Measurements from ENCODE around the gene CCPG1. TPM values are rescaled to one million over a fixed set of nuclear protein-coding genes. Genes with fewer than 3 reads are reported as not detected.

CCPG1 gene
- total and polyA plus RNA-seq, 8 donors, result 16.2 to 88.5 (median 68.0) TPM

GRCh38 chr15:55381595-55381994 lies 26.6 kb downstream of the CCPG1 start:
- Histone ChIP-seq H3K36me3 (peaks cover 0 to 43% (median 13%) of the 10 kb centered on the region in 3 donors), H3K27me3 (no peaks in the 10 kb centered on the region), H3K9me3 (no peaks in the 10 kb centered on the region), H3K4me3 (no peak overlapping the region), H3K4me1 (no peaks in the 10 kb centered on the region), H3K27ac (no peak overlapping the region)
- DNase-seq (no peak), ATAC-seq (no peak), FAIRE-seq (no peak)
- intact Hi-C loops (cut with DNase I), result no loop called here
- TF ChIP-seq, protein P1, sequence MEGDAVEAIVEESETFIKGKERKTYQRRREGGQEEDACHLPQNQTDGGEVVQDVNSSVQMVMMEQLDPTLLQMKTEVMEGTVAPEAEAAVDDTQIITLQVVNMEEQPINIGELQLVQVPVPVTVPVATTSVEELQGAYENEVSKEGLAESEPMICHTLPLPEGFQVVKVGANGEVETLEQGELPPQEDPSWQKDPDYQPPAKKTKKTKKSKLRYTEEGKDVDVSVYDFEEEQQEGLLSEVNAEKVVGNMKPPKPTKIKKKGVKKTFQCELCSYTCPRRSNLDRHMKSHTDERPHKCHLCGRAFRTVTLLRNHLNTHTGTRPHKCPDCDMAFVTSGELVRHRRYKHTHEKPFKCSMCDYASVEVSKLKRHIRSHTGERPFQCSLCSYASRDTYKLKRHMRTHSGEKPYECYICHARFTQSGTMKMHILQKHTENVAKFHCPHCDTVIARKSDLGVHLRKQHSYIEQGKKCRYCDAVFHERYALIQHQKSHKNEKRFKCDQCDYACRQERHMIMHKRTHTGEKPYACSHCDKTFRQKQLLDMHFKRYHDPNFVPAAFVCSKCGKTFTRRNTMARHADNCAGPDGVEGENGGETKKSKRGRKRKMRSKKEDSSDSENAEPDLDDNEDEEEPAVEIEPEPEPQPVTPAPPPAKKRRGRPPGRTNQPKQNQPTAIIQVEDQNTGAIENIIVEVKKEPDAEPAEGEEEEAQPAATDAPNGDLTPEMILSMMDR (IDR thresholded peaks at IDR 0.05), result no peak

GRCh38 chr15:55379095-55379494 lies 29.1 kb downstream of the CCPG1 start:
- H3K4me3 ChIP-seq, result no peak overlapping the region
- WGBS, 2 donors, result 89 to 94% methylated on average over 5 of the region's 5 CpGs
- ATAC-seq (no peak), FAIRE-seq (no peak), DNase-seq (no peak)
- H3K27me3 ChIP-seq, result no peaks in the 10 kb centered on the region
- TF ChIP-seq, protein P1 (IDR thresholded peaks at IDR 0.05), result no peak
- H3K36me3 ChIP-seq, result peaks cover 3 to 58% (median 7%) of the 10 kb centered on the region in 3 donors
- no peak overlapping the region for H3K27ac ChIP-seq
- no peaks in the 10 kb centered on the region for H3K9me3 ChIP-seq
- no peaks in the 10 kb centered on the region for H3K4me1 ChIP-seq
- intact Hi-C loops (cut with DNase I), result no loop called here

DNA sequence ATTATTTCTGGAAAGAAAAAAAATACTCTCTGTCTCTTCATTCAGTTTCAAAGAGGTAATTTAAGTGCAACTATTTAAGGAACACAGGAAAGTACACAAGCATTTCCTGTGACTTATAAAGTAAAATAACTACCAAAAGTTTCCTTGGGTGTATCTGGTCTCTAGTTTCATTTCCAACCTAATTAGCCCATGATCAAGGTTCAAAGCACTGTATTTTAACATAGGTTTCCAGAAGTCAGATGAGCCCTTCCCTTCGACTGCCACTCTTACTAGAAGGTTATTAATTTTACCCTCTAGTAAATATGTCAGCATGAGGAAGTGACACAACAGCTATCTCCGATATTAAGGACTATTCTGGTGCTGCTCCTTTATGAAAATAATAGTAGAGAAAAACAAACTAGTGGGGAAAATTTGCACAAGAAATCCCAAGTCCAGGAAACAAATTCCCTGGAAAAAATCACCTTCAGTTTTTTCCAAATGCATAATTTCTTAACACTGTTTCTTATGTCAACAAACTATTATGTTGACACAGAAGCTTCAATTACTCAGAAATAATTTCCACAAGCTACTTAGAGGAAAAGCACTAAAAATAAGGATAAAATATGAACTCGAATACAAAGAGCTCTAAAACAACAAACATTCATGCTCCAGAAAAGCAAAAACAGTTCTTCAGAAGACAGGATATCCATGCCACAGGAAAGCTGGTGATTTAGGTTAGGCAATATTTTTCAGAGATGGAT lies 35.3 kb downstream of the CCPG1 start:
- peaks cover 6 to 66% (median 10%) of the 10 kb centered on the region in 3 donors for H3K36me3 ChIP-seq
- no peaks in the 10 kb centered on the region for H3K9me3 ChIP-seq
- intact Hi-C loops (cut with DNase I), result no loop called here
- no peak for FAIRE-seq
- ATAC-seq, result no peak
- no peak overlapping the region for H3K4me3 ChIP-seq
- no peak overlapping the region for H3K27ac ChIP-seq
- no peaks in the 10 kb centered on the region for H3K27me3 ChIP-seq
- DNase-seq, result no peak
- WGBS, 2 donors, result 62 to 68% methylated on average over 3 of the region's 3 CpGs
- TF ChIP-seq, protein P1 (IDR thresholded peaks at IDR 0.05), result no peak
- H3K4me1 ChIP-seq, result no peaks in the 10 kb centered on the region

DNA sequence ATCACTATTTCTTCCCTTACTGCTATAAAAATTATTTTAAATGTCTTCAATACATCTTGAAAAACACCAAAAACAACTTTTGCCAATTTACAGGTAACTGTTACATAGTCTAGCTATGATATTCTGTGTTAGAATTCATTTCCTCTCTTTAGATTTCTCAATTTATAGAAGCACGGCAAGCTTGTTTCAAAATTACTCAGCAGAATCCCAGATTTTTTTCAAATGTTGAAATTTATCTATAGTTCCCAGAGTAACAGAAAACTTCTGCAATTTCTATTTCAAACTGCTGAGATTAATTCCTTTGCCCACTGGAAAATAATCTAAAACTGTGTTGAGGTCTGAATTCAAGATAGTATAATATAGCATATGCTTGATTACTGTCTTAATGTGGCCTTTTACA lies 41.2 kb downstream of the CCPG1 start:
- intact Hi-C loops (cut with DNase I), result no loop called here
- H3K27me3 ChIP-seq, result no peaks in the 10 kb centered on the region
- 86 to 93% methylated on average over 1 of the region's 1 CpG for WGBS, 2 donors
- peaks cover 5 to 48% (median 6%) of the 10 kb centered on the region in 3 donors for H3K36me3 ChIP-seq
- no peak for FAIRE-seq
- H3K4me1 ChIP-seq, result no peaks in the 10 kb centered on the region
- TF ChIP-seq, protein P1 (IDR thresholded peaks at IDR 0.05), result no peak
- H3K4me3 ChIP-seq, result no peak overlapping the region
- H3K9me3 ChIP-seq, result no peaks in the 10 kb centered on the region
- no peak overlapping the region for H3K27ac ChIP-seq
- no peak for ATAC-seq
- DNase-seq, result no peak

DNA sequence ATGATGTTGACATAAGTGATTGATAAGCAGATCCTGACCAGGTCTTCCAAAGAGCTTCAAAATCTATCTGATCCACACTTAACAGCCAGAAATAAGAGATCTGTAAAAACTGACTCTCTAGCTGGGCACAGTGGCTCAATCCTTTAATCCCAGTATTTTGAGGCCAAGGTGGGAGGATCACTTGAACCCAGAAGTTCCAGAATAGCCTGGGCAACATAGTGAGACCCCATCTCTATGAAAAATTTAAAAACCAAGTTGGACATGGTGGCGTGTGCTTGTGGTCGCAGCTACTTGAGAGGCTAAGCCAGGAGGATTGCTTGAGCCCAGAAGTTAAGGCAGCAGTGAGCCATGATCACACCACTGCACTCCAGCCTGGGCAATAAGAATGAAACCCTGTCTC lies 45.5 kb downstream of the CCPG1 start:
- WGBS, 2 donors, result 100% methylated on average over 2 of the region's 2 CpGs
- no peak for DNase-seq
- TF ChIP-seq, protein P1 (IDR thresholded peaks at IDR 0.05), result no peak
- no peak for FAIRE-seq
- Histone ChIP-seq H3K36me3 (peaks cover 0 to 38% (median 0%) of the 10 kb centered on the region in 3 donors), H3K9me3 (no peaks in the 10 kb centered on the region), H3K4me3 (no peak overlapping the region), H3K4me1 (no peaks in the 10 kb centered on the region), H3K27me3 (no peaks in the 10 kb centered on the region), H3K27ac (no peak overlapping the region)
- intact Hi-C loops (cut with DNase I), result no loop called here
- ATAC-seq, result no peak
